Head of caudate nucleus (tissue), 42 donors: ENCODE data around the gene CD74.

Experiments
- DNase-seq, 42 donors: peaks; one replicate each; pipeline versions ENCODE4 v3.0.0 to v3.0.0-alpha.2; 2020 to 2021; ENCODE audit warnings: mixed read lengths in 7 of 42
- intact Hi-C: fragments of 100-400 bp; cut with DNase I; formaldehyde crosslinking; loops from one replicate; pipeline ENCODE4 v1.15.0; 2022

The CD74 gene

DNA sequence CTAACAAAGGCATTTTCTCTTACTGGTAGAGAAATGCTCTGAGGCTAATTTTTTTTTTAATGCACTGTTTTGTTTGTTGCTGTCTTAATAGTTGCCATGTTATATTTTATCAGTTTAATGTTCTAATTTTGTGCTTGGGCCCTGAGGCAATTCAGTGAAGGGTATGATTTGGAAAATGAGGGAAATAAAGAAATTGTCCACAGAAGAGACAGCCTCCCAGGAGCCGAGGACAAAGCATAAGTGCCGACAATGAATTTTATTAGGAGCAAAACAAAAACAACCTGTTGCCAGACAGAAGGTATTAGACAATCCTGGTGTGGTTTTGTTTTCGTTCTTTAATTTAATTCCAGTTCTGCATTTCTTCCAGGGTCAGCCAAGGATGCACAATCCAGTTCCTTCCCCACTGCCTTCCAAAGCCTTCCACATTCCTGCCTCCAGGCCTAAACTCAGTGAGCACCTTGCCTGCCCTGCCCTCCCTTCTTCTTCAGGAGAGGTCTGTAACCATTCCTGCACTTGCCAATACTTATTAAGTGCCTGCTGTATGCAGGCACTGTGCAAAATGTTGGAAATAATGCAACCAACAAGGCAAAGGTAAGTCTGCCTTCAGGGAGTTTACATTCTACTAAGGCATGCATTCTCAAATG lies 59.6 kb downstream of the CD74 start:
- DNase-seq: no peak
- intact Hi-C loops: loop anchor here (5.0 to 10.0 kb wide), 2 partner anchors 92 to 351 kb away; partner anchors contain the start of genes HMGXB3, RPS14 and TIGD6

DNA sequence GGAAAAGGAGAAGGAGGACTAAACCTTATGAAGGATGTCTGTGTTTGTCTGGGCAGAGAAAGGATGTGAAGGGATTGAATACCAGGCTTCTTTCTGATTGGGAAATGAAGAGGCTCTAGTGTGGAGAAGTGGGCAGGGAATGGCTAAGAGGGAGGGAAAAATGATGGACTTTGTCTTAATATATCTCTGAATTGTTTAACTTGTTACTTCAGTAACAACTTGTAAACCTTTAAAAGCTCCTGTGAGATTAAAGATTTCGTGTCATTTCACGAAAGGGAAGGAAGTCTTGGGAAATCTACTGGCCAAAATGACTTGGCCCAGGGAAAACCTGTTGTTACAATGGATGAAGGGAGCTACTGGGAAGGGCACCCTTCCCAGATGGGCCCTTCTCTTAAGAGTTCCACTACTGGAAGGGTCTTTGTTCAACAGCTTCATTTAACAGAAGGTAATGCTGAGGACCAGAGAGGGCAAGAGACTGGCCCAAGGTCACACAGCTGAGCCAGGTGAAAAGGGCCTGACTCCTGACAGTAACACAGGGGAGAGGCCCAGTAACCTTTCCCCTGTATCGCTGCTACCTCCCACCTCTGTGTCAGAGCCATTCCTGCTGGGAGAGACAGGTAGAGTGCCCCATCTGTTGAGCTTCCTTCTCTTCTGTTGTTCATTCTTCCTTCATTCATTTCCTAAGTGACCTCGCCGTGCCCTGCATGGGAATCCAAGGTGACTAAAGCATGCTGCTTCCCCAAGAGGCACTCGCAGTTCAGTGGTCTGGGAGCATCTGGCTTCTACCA lies 60.3 kb downstream of the CD74 start:
- no peak for DNase-seq

More for the DNA sequence above, 60.3 kb downstream of the CD74 start:
- intact Hi-C loops: loop anchor here (5.0 to 10.0 kb wide), 2 partner anchors 92 to 350 kb away; partner anchors contain the start of genes HMGXB3, RPS14 and TIGD6
